ENCODE results near the gene TTC14.
"Not testable (repeated sequence)": the region's sequence is repeated elsewhere in the genome, so short reads cannot be mapped to it uniquely, and the experiment has no call there.

The TTC14 gene

GRCh38 chr3:180601688-180602666, at the start of gene TTC14:
Gene TTC14, plus strand, starts transcription at chr3:180602163. Its CDS starts 99 bp downstream, at chr3:180602262.
- peak; percentile 98 for DNase-seq

- DNase-seq: no peak
These were observed 38.6 kb upstream of the TTC14 start for GRCh38 chr3:180563406-180563805.

- no peak for DNase-seq
These were observed 37.3 kb upstream of the TTC14 start for GRCh38 chr3:180564676-180565075.

- no peak for DNase-seq
These were observed 31.7 kb upstream of the TTC14 start for GRCh38 chr3:180570238-180570637.

GRCh38 chr3:180571831-180572598, 29.9 kb upstream of the TTC14 start:
- no peak for DNase-seq

- no peak for DNase-seq
These were observed 26.4 kb upstream of the TTC14 start for GRCh38 chr3:180575571-180575970.

GRCh38 chr3:180580934-180581333, 21.0 kb upstream of the TTC14 start:
- no peak for DNase-seq

- DNase-seq: no peak
These were observed 11.6 kb upstream of the TTC14 start for GRCh38 chr3:180590396-180590795.

GRCh38 chr3:180593631-180594030, 8.3 kb upstream of the TTC14 start:
- DNase-seq: not testable (repeated sequence)

GRCh38 chr3:180594631-180595558, 7.1 kb upstream of the TTC14 start:
- peak; percentile 50 to 88 for DNase-seq

- DNase-seq: peak in 1 of 2 experiments; percentile 79
These were observed 6.4 kb upstream of the TTC14 start for GRCh38 chr3:180595559-180595935.

GRCh38 chr3:180600473-180600872, 1.5 kb upstream of the TTC14 start:
- no peak for DNase-seq

- DNase-seq: peak in 1 of 2 experiments; percentile 66
These were observed 9.0 kb downstream of the TTC14 start for GRCh38 chr3:180611006-180611405.

- DNase-seq: no peak
These were observed 10.4 kb downstream of the TTC14 start for GRCh38 chr3:180612364-180612763.

- DNase-seq: peak in 1 of 2 experiments; percentile 71
These were observed 14.0 kb downstream of the TTC14 start for GRCh38 chr3:180615954-180616353.

- no peak for DNase-seq
These were observed 15.1 kb downstream of the TTC14 start for GRCh38 chr3:180617049-180617448.

- not testable (repeated sequence) for DNase-seq
These were observed 16.6 kb downstream of the TTC14 start for GRCh38 chr3:180618563-180618962.

GRCh38 chr3:180619723-180620122, 17.8 kb downstream of the TTC14 start:
- DNase-seq: no peak

GRCh38 chr3:180624714-180625113, 22.8 kb downstream of the TTC14 start:
- no peak for DNase-seq

GRCh38 chr3:180626844-180627243, 24.9 kb downstream of the TTC14 start:
- DNase-seq: no peak

GRCh38 chr3:180630371-180630770, 28.4 kb downstream of the TTC14 start:
- DNase-seq: no peak

GRCh38 chr3:180631317-180631716, 29.4 kb downstream of the TTC14 start:
- no peak for DNase-seq

GRCh38 chr3:180633722-180634121, 31.8 kb downstream of the TTC14 start:
- no peak for DNase-seq
